HEK293 (cell line): ENCODE measurements around the gene CEND1.

Source experiments
- CTCF ChIP-seq: fragments of 450-650 bp; formaldehyde crosslinking; IDR thresholded peaks from 2 replicates; pipeline ENCODE4 v1.5.1; 2016; ENCODE audit warnings: missing biosample characterization, missing genetic modification characterization
- HOXD13 ChIP-seq: sonication (generic); formaldehyde crosslinking; IDR thresholded peaks from 2 replicates; pipeline ENCODE4 v1.8.0; 2022; ENCODE audit warnings: missing genetic modification reagents, borderline replicate concordance
- ZBTB7A ChIP-seq: fragments of 450-650 bp; formaldehyde crosslinking; IDR thresholded peaks from 2 replicates; pipeline ENCODE4 v1.5.1; 2016; ENCODE audit warnings: low read depth, missing biosample characterization, missing genetic modification characterization
- ZFHX2 ChIP-seq: fragments of 450-650 bp; formaldehyde crosslinking; conservative IDR thresholded peaks from 2 replicates; pipeline ENCODE4 v1.5.1; 2016; ENCODE audit warnings: missing biosample characterization, missing genetic modification characterization
- ZFP37 ChIP-seq: fragments of 450-650 bp; formaldehyde crosslinking; IDR thresholded peaks from 2 replicates; pipeline ENCODE4 v1.5.1; 2016; ENCODE audit warnings: missing biosample characterization, missing genetic modification characterization
- ZFP69B ChIP-seq: fragments of 450-650 bp; formaldehyde crosslinking; IDR thresholded peaks from 2 replicates; pipeline ENCODE4 v1.5.1; 2016; ENCODE audit warnings: missing biosample characterization, missing genetic modification characterization
- ZNF174 ChIP-seq: fragments of 450-650 bp; formaldehyde crosslinking; IDR thresholded peaks from 2 replicates; pipeline ENCODE4 v1.5.0; 2017; ENCODE audit warnings: missing biosample characterization, mild to moderate bottlenecking, missing genetic modification characterization
- ZNF792 ChIP-seq: fragments of 450-650 bp; formaldehyde crosslinking; IDR thresholded peaks from 2 replicates; pipeline ENCODE4 v1.5.1; 2016; ENCODE audit warnings: missing biosample characterization, missing genetic modification characterization
- ZNF837 ChIP-seq: fragments of 450-650 bp; formaldehyde crosslinking; IDR thresholded peaks from 2 replicates; pipeline ENCODE4 v1.5.1; 2016; ENCODE audit warnings: missing biosample characterization, missing genetic modification characterization
- TF ChIP-seq, protein P1 (sequence below): fragments of 450-650 bp; formaldehyde crosslinking; IDR thresholded peaks from 2 replicates; pipeline ENCODE4 v1.5.1; 2016; ENCODE audit warnings: missing biosample characterization, missing genetic modification characterization

DNA sequence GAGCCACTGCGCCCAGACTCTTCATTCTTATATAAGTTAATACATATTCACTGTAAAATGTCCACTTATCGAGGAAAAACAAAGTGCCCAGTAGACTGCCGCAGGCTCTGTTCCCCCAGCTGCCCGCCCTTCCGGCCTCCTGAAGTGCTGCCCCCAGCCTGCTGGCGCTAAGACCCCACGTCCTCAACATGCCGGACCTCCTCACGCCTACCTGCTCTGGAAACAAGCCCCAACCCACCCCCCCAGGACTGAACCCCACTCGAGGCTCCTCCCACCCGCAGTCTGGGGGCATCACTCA, 13.7 kb downstream of the CEND1 start:
- TF ChIP-seq ZFP37 (tag by site-specific recombination) (no peak), ZNF837 (tag by site-specific recombination) (no peak), ZFP69B (tag by site-specific recombination) (no peak), ZFHX2 (peak; percentile 67), HOXD13 (CRISPR knock-in tag) (no peak), ZNF792 (tag by site-specific recombination) (no peak), ZNF174 (tag by site-specific recombination) (no peak), ZBTB7A (tag by site-specific recombination) (no peak), CTCF (tag by site-specific recombination) (no peak)
- TF ChIP-seq, protein P1, sequence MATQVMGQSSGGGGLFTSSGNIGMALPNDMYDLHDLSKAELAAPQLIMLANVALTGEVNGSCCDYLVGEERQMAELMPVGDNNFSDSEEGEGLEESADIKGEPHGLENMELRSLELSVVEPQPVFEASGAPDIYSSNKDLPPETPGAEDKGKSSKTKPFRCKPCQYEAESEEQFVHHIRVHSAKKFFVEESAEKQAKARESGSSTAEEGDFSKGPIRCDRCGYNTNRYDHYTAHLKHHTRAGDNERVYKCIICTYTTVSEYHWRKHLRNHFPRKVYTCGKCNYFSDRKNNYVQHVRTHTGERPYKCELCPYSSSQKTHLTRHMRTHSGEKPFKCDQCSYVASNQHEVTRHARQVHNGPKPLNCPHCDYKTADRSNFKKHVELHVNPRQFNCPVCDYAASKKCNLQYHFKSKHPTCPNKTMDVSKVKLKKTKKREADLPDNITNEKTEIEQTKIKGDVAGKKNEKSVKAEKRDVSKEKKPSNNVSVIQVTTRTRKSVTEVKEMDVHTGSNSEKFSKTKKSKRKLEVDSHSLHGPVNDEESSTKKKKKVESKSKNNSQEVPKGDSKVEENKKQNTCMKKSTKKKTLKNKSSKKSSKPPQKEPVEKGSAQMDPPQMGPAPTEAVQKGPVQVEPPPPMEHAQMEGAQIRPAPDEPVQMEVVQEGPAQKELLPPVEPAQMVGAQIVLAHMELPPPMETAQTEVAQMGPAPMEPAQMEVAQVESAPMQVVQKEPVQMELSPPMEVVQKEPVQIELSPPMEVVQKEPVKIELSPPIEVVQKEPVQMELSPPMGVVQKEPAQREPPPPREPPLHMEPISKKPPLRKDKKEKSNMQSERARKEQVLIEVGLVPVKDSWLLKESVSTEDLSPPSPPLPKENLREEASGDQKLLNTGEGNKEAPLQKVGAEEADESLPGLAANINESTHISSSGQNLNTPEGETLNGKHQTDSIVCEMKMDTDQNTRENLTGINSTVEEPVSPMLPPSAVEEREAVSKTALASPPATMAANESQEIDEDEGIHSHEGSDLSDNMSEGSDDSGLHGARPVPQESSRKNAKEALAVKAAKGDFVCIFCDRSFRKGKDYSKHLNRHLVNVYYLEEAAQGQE: no peak
